DMS114 treated with DMSO at 0.1 percent for 48 hours (cell line): ENCODE data around the gene EDA2R.

Experiments
- DNase-seq: peaks from one replicate; lab custom pipeline; 2025; ENCODE audit not compliant: unreplicated experiment; lab: John Stamatoyannopoulos, UW

The EDA2R gene, protein sequence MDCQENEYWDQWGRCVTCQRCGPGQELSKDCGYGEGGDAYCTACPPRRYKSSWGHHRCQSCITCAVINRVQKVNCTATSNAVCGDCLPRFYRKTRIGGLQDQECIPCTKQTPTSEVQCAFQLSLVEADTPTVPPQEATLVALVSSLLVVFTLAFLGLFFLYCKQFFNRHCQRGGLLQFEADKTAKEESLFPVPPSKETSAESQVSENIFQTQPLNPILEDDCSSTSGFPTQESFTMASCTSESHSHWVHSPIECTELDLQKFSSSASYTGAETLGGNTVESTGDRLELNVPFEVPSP

DNA sequence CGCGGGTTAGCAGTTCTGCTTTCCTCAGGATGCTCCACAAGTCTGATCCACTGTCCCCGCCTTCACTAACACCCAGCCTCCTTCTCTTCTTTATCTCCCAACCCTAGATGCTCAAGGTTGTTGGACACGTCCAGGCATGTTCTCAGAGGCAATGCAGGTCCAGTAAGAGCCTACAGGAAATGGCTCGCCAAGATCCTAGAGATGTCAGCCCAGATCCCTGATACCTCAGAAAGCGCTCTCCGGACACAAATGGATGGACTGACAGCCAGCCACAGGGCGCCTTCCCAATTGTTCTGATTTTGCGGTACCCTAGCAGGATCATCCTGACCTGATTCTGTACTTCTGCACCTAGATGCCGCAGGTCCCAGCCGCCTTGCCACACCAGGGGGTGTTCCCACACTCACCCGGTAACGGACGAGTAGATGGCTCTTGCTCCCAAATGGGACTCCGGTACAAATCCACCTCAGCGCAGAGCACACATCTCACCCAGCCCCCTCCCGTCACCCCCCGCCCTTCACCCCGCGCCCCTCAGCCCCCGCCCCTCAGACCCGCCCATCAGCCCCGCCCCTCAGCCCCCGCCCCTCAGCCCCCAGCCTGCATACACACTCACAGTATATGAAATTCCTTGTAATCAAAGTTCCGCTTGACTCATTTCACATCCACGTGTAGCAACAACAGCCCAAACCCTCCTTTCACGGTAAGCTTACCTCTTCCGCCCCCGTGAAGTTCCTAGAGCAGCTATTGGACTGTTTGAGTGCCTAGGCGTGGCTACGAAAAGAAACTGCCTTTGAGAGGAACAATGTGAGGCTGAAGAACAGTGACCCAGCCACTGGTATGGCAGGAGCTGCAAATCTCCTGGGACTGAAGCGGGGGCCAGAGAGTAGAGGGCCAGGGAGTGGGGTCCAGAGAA, at the start of gene EDA2R:
EDA2R (minus strand) TSS at position 488 of the 910 bp plus-strand sequence. CDS start 23,058 bp downstream, outside the sequence.
- no peak for DNase-seq

DNA sequence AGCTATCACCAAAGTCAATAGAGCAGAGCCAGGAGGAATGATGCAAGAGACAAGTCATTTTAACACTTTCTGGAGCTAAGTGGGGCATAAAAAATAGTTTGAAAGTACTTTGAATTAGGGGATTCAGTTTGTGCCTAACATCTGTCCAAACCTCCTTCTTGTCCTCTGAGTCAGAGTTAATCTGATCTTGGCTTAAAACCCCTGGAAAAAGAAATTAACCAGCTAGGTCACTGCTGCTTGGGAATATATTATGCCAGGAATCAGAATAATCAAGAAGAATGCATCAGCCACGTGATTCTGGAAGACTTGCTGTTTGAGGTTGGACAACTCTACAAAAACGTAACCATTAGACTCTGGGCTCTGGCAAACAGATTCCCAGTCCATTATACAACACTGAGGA, 45.3 kb upstream of the EDA2R start:
- no peak for DNase-seq

DNA sequence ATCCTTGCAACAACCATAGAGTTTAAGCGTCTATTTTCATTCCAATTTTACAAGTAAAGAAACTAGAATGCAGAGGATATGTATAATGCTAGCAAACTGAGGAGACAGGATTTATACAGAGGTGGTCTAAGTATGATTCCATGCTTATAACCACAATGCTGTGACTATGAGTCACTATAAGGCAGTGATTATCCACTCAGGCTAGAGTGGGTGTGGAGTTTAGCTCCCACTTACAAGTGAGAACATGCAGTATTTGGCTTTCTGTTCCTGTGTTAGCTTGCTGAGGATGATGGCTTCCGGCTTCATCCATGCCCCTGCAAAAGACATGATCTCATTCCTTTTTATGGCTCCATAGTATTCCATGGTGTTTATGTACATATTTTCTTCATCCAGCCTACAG, 41.6 kb upstream of the EDA2R start:
- no peak for DNase-seq

DNA sequence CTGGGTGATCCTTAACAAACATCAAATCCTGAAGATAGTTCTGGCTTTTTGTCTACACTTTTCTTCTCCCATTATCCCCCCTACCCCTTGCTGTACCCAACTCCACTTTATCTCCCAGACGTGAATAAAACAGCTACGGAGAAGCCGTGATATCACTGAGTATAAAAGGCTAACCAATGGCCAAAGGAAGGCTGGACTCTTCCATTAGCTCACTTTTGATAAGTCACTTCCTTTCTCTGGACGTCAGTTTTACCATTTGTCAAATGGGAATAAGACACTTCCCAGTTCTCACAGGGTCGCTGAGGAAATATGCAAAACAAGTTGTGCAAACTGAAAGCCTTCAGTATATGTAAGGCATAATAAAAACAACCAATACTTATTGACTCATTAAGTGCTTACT, 38.6 kb upstream of the EDA2R start:
- no peak for DNase-seq

DNA sequence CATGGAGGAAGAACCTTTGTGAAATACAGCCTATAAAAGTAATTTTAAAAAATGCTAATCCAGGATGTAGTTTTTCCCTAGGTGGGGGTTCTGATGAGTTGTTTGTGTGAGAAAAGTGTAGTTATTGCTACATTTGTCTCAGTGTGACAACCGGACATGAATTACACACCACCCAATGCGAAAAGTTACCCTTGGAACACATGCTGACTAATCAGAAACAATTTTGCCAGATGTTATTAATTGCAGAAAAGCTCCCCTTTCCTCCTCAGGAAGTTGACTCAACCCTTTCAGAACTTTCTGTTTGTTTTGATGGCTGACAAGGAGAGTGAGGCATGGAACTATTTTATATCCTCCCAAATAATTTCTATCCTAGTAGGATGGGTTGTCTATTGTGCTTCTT, 38.1 kb upstream of the EDA2R start:
- DNase-seq, result no peak

DNA sequence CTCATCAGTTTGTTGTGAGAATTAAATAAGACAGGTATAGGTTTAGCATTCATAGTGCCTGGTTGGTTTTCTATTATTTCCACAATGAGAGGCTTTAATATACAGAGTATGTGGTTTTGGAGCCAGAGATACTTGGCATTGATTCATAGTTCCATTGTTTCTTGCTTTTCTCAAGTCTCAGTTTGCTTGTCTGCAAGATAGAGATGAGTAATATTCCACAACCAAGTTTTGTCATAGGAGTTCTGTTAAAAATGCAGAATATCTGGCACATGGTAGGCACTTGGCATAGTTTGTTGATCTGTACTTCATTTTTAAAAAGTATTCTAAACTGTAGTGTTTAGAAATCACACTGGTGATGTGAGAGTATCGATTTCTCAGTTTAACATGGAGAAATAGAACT, 37.5 kb upstream of the EDA2R start:
- DNase-seq, result no peak

DNA sequence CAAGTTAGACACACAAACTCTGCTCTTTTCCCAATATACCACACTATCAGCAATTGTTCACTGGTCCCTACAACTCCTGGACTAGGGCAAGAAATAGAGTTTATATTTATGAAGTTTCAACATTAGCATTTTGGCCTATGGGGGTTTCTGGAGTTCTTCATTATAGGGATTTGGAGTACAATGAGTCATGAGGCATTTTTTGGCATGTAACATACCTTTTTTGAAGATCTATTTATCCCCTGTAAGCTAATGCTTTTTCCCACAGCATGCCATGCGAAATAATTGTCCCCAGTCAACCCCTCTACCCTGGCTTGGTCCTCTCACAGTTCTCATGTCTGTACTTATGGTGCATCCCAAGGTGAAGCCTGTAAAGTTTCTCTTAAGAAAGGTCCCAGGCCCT, 36.7 kb upstream of the EDA2R start:
- DNase-seq, result no peak

DNA sequence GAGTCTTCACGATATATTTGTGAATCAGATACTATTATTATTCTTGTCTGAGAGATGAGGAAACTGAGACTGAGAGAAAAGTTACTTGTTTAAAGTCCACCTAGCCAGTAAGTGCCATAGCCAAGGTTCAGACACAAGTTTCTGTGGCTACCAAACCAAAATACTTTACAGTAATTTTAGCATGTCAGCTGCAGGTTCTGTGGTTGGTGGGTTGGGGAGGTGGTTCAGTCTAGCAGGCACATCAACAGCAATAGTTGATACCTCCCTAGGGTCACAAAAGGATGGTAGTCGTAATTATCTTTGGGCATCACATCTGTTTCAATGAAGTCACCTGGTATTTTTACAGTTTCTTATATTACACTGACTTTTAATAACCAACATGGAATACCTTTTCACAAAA, 35.6 kb upstream of the EDA2R start:
- no peak for DNase-seq

DNA sequence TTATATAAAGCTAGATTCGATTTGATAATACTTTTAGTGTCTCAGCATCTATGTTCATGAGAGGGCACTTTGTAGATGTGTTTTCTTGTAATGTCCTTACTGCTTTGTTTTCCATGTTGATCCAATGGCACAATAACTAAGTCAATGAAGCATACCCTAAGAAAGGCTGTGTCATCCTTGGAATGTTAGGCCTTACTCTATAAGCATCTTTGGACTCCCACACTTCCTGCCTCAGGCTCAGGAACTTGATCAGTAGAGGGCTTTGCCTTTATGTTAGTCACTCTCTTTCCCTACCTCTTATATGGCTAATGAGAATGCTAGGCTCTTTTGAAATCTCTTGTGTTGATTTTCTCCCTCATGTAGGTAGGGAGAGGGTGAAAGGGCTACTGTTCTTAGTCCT, 33.2 kb upstream of the EDA2R start:
- DNase-seq, result no peak

DNA sequence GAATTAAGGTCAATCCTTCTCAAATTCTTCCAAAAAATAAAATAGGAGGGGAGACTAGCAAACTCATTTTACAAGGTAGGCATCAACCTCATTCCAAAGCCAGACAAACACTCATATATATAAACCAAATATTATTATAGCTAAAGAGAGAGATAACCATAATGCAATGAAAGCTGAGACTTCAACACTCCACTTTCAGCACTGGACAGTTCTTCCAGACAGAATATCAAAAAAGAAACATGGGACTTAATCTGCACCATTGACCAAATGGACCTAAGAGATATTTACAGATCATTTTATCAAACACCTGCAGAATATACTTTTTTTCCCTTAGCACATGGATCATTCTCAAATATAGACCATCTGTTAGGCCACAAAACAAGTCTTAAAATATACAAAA, 15.5 kb upstream of the EDA2R start:
- DNase-seq, result no peak

DNA sequence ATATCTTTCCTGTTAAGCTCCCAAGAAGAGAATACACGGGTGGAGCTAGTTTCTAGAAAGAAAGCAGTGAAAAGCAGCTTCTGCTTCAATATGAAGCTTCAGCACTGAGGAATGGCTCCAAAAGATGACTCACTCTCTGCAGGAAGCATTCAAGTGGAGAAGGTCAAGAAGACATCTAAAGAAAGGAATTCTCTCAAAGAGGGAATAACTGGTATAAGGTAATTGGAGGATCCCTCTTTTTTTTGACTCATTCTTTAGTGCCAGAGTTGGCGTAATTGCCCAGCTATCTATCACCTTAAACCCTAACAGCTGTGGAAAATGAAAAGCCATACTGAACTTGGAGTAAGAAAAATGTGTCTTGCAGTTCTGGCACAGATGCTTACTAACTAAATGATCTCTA, 3.5 kb downstream of the EDA2R start:
- DNase-seq, result no peak

DNA sequence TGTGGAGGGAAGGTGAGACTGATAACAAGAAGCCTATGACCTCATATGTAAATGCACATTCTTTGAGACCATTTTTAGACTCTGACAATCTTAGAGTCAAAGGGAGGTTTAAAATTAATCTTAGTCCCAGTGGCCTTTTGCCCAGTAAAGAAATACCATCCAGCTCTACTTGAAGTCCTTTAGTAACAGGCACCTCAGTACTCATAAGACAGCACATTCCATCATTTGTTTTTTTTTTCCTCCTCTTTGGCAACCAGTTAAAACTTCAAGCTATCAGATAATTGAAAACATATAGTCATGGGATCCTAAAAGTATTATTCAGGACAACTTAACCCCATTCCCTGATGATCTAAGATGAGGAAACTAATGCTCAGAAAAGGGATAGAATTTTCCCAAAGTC, 4.6 kb downstream of the EDA2R start:
- DNase-seq, result no peak

DNA sequence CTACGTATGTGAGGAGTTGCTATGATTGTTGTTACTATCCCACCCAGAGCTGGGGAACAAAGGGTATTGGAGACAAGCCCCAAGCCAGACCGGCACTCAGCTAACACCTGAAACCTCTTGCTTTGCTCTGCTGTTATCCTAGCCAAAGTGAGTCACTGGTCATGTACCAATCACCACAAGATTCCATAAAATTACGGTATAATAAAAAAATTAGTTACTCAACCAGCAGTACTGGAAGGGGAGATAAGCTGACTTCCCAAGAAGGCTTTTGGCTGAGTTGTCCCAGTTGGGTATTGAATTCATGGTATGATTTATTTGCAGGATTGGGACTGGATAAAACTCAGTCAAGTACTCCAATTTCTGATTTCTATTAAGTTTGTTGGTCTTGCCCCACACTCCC, 5.3 kb downstream of the EDA2R start:
- no peak for DNase-seq

DNA sequence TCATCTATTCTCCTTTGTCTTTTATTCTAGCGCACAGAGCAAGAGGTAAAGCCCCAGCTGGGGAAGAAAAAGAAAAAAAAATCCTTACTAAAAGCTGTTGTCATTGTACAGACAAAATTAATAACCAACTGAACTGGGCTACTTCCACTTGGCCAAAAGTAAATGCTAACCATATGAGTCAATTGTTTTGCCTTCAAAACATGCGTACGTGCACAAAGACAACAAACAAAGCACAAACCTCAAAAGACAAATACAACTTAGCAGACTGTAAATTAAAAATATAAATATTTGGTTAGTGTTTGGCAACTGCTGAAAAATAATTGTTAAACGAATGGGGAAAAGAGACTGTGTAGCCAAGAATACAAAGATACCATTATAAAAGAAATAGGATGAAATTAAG, 5.9 kb downstream of the EDA2R start:
- no peak for DNase-seq

DNA sequence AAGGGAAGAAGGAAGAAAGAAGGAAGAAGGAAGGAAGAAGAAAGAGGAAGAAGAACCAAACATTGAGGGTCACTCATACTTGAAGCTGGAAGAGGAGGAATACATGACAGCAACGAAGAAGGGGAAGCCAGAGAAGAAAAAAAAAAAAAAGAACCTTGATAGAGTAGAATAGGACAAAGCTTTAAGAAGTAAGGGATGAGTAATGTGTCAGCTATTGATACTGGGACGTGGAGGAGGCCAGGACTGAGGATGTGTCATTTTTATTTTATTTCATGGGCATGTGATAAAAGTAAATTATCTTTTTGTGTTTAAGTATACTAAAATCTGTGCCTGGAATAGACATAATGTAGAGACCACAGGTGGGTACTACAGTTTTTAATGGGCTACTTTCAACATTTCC, 6.4 kb downstream of the EDA2R start:
- DNase-seq, result no peak

DNA sequence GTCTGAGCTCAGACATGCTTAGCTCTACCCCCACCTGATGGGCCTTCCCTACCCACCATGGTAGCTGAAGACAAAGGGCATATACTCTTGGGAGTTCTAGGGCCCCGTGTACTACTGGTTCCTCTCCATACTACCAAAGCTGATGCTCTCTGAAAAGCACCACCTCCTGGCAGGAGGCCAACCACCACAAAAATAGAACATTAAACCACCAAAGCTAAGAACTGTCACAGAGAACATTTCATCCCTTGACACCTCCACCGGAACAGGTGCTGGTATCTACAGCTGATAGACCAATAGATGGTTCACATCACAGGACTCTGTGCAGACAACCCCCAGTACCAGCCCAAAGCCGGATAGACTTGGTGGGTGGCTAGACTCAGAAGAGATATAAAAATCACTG, 13.4 kb downstream of the EDA2R start:
- DNase-seq, result no peak

DNA sequence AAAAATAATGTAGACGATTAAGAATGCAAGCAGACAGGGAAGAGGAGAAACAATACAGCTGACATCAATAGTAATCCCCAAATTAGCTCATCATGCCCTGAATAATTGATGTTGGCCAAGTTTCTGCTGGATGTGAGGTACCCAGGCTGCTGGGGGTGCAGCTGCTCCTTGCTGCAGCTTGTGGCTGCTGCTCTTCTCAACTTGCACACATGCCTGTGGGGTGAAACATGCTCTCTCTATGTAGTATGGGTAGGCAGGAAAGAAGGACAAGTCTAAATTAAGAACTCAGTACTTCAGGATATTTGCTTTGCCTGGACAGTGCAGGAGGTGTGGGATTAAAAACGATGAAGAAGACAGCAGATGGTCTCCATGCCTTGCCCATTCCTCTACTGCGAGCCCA, 16.7 kb downstream of the EDA2R start:
- DNase-seq, result no peak

DNA sequence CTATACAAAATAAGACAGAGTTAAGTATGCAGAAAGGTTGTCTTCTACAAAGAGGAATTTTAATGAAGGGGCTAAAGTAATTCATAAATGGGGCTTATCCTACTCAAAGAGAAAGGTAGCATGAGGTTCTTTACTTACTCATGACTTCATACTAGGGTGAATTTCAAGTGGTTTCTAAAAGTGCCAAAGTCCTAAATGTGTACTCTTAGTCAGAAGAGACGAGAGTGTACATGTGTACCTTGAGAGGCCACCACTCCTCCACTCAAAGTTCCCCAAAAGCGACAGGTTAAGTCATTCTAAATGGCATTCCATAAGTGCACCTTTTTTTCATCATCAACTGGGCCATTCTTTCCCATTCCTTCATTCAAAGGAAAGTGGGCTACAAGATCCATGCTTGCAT, 21.9 kb downstream of the EDA2R start:
- DNase-seq, result no peak

DNA sequence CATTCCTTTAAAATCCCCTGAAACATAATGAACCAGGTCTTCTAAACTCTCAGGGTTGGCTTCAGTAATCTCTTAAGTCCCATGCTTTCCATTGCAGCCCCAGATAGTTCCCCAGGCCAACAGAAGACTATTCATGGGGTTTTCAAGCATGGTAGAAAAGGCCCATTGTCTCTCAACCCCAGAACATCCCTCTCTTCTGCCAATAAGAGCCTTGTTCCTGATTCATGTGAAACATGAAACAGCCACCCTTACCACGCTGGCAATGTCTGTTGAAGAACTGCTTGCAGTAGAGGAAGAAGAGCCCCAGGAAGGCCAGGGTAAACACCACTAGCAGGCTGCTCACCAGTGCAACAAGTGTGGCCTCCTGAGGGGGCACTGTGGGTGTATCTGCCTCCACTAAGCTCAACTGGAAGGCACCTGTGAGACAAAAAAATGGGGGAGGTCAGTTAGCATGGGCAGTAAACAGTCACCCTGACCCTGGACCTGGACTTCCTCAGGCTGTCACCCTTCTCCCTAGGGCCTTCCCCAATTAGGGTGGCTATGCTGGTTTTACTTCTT, 36.4 kb downstream of the EDA2R start:
- DNase-seq, result no peak

DNA sequence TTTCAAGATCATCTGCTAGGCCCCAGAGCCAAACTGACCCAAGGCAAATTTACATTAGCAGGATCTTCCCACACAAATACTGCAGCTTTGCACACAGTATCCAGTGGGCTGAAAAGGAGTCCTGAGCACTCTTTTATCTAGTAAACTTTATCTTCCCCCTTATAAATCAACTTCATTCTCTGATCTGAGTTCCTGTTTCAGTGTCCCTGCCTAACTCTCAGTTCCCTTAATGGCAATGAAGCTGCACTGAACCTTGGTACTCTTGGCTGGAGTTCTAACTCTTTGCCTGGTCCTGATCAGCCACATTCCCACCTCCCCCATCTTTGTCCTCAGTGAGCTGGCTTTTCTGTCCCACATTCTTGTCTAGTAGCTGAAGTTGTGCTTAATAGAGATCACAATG, 37.4 kb downstream of the EDA2R start:
- no peak for DNase-seq

DNA sequence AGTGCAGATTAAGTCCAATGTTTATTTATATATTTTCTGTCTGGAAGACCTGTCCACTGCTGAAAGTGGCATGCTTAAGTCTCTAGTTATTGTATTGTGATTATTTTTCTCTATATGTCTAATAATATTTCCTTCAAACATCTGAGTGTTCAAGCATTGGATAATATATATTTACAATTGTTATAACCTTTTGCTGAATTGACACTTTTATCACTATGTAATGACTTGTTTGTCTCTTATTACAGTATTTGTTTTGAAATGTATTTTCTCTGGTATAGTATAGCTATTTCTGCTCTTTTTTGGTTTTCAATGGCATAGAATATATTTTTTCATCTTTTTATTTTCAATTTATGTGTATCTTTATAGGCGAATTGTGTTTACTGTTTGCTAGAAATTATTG, 59.7 kb downstream of the EDA2R start:
- no peak for DNase-seq

DNA sequence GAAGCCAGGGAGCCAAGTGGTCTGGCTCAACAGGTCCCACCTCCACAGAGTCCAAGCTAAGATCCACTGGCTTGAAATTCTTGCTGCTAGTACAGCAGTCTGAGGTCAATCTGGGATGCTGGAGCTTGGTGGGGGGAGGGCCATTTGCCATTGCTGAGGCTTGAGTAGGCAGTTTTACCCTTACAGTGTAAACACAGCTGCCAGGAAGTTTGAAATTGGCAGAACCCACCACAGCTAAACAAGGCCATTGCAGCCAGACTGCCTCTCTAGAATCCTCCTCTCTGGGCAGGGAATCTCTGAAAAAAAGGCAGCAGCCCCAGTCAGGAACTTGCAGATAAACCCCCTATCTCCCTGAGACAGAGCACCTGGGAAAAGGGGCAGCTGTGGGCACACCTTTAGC, 84.9 kb downstream of the EDA2R start:
- DNase-seq, result no peak
